Right ventricle myocardium inferior (tissue), 1 donor: Measurements from ENCODE around the gene S100A6. TPM values are rescaled to one million over a fixed set of nuclear protein-coding genes. Genes with fewer than 3 reads are reported as not detected.

Experiments used
- ATAC-seq: fragments of 200-7000 bp; cut with Tn5 transposase; one replicate; pipeline ENCODE4 v1.9.1; 2020; ENCODE audit warnings: mild to moderate bottlenecking, moderate library complexity
- DNase-seq: peaks from one replicate; pipeline ENCODE4 v3.0.0; 2021; ENCODE audit errors: missing footprints
- intact Hi-C: fragments of 100-400 bp; cut with DNase I; formaldehyde crosslinking; loops from one replicate; pipeline ENCODE4 v1.11.0; 2022
- total RNA-seq: library from RNA; stranded (reverse); fragmentation: NEBNext Ultra II Directional; extraction: Animal tissue kit (Norgen Biotek cat#: 25700); gene quantifications from one replicate; pipeline ENCODE4 v1.2.1, GENCODE V29; 2021
- donor health status: DM: no; HTN: yes; CAD: no; lungs with severe emphysema.

The S100A6 gene
- total RNA-seq, 1 donor from 2014 or later = 265 TPM

GRCh38 chr1:153488731-153489130 lies 47.1 kb downstream of the S100A6 start:
- intact Hi-C loops = no loop called here
- DNase-seq = no peak

GRCh38 chr1:153487707-153488106 lies 48.1 kb downstream of the S100A6 start:
- ATAC-seq = no peak
- DNase-seq = no peak

More at GRCh38 chr1:153488731-153489130, 47.1 kb downstream of the S100A6 start:
- no peak for ATAC-seq

GRCh38 chr1:153485863-153486262 lies 49.9 kb downstream of the S100A6 start:
- ATAC-seq (no peak), DNase-seq (no peak)
- intact Hi-C loops = no loop called here

More at GRCh38 chr1:153487707-153488106, 48.1 kb downstream of the S100A6 start:
- intact Hi-C loops = no loop called here

Other genes with a start within 250 kb of the S100A6 start
- not detected for gene PGLYRP3, start 223.0 kb downstream of the S100A6 start, total RNA-seq
- not detected for gene PGLYRP4, start 187.2 kb downstream of the S100A6 start, total RNA-seq
- gene S100A9, start 178.1 kb downstream of the S100A6 start, total RNA-seq = 190 TPM
- gene S100A12, start 160.4 kb downstream of the S100A6 start, total RNA-seq = 4.0 TPM
- gene S100A8, start 144.9 kb downstream of the S100A6 start, total RNA-seq = 79.9 TPM
- not detected for gene S100A7A, start 119.5 kb downstream of the S100A6 start, total RNA-seq
- gene S100A7, start 75.3 kb downstream of the S100A6 start, total RNA-seq = not detected
- not detected for gene S100A5, start 4.9 kb upstream of the S100A6 start, total RNA-seq
- 164 TPM for gene S100A4, start 9.8 kb upstream of the S100A6 start, total RNA-seq
- 0.49 TPM for gene S100A3, start 13.3 kb upstream of the S100A6 start, total RNA-seq
- gene S100A2, start 29.9 kb upstream of the S100A6 start, total RNA-seq = 2.3 TPM
- 49.2 TPM for gene S100A16, start 77.1 kb upstream of the S100A6 start, total RNA-seq
- gene S100A14, start 80.3 kb upstream of the S100A6 start, total RNA-seq = 6.3 TPM
- 155 TPM for gene S100A13, start 91.5 kb upstream of the S100A6 start, total RNA-seq
- gene S100A1, start 92.4 kb upstream of the S100A6 start, total RNA-seq = 2,065 TPM
- 72.1 TPM for gene CHTOP, start 98.1 kb upstream of the S100A6 start, total RNA-seq
- 64.0 TPM for gene SNAPIN, start 122.7 kb upstream of the S100A6 start, total RNA-seq
- gene ILF2, start 135.0 kb upstream of the S100A6 start, total RNA-seq = 60.4 TPM
- 14.6 TPM for gene NPR1, start 142.7 kb upstream of the S100A6 start, total RNA-seq
- gene INTS3, start 192.1 kb upstream of the S100A6 start, total RNA-seq = 33.0 TPM
- gene SLC27A3, start 239.4 kb upstream of the S100A6 start, total RNA-seq = 13.5 TPM